ENCODE data around the gene TINAGL1.

DNA sequence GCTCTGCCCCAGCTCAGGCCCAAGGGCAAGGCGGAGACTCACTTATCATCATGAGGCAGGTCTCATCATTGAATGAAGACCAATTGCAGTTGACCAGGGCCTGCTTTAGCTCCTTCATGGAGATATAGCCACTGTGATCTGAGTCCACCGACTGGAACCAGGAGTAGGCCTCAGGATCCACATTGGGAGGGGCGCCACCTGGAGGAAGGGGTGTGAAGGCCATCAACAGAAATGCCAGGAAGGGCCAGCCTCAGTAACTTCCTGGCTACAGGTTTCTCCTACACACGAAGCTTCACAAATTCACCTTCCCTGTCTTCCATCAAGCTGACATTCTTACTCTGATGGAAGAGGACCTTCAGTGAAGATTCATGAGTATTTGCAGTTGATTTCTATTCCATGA, 56.8 kb downstream of the TINAGL1 start:
- TF ChIP-seq, protein P1, sequence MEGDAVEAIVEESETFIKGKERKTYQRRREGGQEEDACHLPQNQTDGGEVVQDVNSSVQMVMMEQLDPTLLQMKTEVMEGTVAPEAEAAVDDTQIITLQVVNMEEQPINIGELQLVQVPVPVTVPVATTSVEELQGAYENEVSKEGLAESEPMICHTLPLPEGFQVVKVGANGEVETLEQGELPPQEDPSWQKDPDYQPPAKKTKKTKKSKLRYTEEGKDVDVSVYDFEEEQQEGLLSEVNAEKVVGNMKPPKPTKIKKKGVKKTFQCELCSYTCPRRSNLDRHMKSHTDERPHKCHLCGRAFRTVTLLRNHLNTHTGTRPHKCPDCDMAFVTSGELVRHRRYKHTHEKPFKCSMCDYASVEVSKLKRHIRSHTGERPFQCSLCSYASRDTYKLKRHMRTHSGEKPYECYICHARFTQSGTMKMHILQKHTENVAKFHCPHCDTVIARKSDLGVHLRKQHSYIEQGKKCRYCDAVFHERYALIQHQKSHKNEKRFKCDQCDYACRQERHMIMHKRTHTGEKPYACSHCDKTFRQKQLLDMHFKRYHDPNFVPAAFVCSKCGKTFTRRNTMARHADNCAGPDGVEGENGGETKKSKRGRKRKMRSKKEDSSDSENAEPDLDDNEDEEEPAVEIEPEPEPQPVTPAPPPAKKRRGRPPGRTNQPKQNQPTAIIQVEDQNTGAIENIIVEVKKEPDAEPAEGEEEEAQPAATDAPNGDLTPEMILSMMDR (IDR thresholded peaks at IDR 0.05): no peak
- TF ChIP-seq EP300 (IDR thresholded peaks at IDR 0.05): no peak

Measured in ovary (tissue), 3 donors.